Cardiac muscle cell (in vitro differentiated cells and primary cell): ENCODE measurements around the gene FBH1. TPM values are rescaled to one million over a fixed set of nuclear protein-coding genes. Genes with fewer than 3 reads are reported as not detected.

Experiments
- DNase-seq, 2 donors: peaks; one replicate each; pipeline versions ENCODE4 v3.0.0 to v3.0.0-alpha.2; 2010 to 2017; ENCODE audit warnings: low read depth in 1 of 2, low spot score in 1 of 2
- H3K27ac ChIP-seq: fragments of 200-600 bp; sonication (generic); 2 replicates; pipeline ENCODE4 v1.5.1; 2016
- H3K27me3 ChIP-seq: fragments of 200-600 bp; sonication (generic); 2 replicates; pipeline ENCODE4 v1.6.0; 2016; ENCODE audit warnings: control low read depth
- H3K36me3 ChIP-seq: fragments of 200-600 bp; sonication (generic); 2 replicates; pipeline ENCODE4 v1.5.1; 2016; ENCODE audit warnings: control low read depth
- H3K4me1 ChIP-seq: fragments of 200-600 bp; sonication (generic); 2 replicates; pipeline ENCODE4 v1.8.1; 2017; ENCODE audit warnings: low read depth, mild to moderate bottlenecking, mixed run types
- H3K4me3 ChIP-seq: fragments of 200-600 bp; sonication (generic); 2 replicates; pipeline ENCODE4 v1.5.1; 2016; ENCODE audit warnings: mild to moderate bottlenecking
- H3K9me3 ChIP-seq: fragments of 200-600 bp; sonication (generic); 2 replicates; pipeline ENCODE4 v1.5.1; 2017; ENCODE audit warnings: low read depth, mild to moderate bottlenecking, control low read depth
- polyA plus RNA-seq: library from polyadenylated mRNA; unstranded; fragments of >200 nt; fragmentation: Nextera tagmentation; extraction: Ambion mirVana; gene quantifications from 2 replicates; pipeline ENCODE4 v1.2.1, GENCODE V29; 2016
- total RNA-seq: library from RNA; depleted of rRNA; stranded (reverse); fragments of >200 nt; gene quantifications from 2 replicates; pipeline ENCODE4 v1.2.3, GENCODE V29; 2016
- TF ChIP-seq, protein P1 (sequence below): IDR thresholded peaks from 2 replicates; pipeline ENCODE4 v1.5.1; 2012; ENCODE audit warnings: low read depth, mild to moderate bottlenecking, low read length

The FBH1 gene
- total and polyA plus RNA-seq, 2 experiments from 2014 or later, result 185 to 196 TPM

DNA sequence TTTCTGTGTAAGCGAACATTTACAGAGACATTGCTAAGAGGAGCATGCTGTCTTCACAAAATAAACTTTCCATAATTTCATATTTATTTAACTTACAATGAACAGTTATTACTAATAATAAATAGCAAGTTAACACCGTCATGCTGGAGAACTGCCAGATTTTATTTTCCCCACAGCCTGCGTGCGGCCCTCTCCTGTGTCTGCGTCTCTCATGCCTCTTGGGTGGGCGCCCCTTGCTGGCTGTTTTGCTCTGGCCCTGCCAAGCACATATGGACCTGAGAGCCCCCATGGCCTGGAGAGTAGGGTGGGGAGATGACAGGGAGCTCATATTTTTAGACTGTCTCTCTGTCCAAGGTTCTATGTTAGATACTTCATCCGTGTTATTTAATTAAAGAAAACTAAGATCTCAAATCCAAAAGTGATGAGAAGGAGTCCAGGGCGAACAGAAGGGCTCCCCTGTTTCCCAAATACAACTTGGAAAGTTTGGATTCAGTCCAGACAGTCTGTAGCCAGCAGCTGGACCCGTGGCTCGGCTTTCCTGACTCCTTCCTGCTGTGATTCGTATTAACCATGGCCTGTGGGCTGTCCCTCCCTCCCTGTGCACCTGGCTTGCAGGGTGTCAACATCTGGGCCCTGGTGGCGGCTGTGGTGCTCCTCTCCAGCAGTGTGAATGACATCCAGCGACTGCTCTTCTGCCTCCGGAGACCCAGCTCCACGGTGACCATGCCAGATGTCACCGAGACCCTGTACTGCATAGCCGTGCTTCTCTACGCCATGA lies 20.5 kb downstream of the FBH1 start:
- Histone ChIP-seq H3K4me3 (no peak overlapping the region), H3K27ac (peak overlapping the region; percentile 43), H3K4me1 (peaks cover 15% of the 10 kb centered on the region), H3K27me3 (no peaks in the 10 kb centered on the region), H3K9me3 (no peaks in the 10 kb centered on the region), H3K36me3 (peaks cover 70% of the 10 kb centered on the region)
- TF ChIP-seq, protein P1, sequence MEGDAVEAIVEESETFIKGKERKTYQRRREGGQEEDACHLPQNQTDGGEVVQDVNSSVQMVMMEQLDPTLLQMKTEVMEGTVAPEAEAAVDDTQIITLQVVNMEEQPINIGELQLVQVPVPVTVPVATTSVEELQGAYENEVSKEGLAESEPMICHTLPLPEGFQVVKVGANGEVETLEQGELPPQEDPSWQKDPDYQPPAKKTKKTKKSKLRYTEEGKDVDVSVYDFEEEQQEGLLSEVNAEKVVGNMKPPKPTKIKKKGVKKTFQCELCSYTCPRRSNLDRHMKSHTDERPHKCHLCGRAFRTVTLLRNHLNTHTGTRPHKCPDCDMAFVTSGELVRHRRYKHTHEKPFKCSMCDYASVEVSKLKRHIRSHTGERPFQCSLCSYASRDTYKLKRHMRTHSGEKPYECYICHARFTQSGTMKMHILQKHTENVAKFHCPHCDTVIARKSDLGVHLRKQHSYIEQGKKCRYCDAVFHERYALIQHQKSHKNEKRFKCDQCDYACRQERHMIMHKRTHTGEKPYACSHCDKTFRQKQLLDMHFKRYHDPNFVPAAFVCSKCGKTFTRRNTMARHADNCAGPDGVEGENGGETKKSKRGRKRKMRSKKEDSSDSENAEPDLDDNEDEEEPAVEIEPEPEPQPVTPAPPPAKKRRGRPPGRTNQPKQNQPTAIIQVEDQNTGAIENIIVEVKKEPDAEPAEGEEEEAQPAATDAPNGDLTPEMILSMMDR, result no peak
- no peak for DNase-seq

DNA sequence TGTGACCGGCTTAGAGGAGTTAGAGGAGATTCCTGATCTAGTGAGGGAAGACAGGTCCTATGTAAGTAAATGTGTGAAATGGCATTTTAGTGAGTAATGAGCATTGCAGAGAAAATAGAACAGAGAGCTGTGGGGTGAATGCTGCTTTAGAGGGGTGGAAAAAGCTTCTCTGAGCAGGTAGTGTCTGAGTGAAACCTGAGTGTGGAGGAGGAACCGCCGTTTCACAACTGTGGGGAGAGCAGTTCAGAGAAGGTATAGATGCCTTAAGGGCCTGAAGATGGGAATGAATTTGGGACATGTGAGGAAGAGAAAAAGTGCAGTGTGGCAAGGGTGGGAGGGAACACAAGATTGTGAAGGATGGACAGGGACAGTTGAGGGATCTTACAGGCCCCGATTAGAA lies 21.6 kb downstream of the FBH1 start:
- Histone ChIP-seq H3K27ac (peak overlapping the region; percentile 34), H3K27me3 (no peaks in the 10 kb centered on the region), H3K4me3 (no peak overlapping the region), H3K4me1 (peaks cover 15% of the 10 kb centered on the region), H3K9me3 (no peaks in the 10 kb centered on the region), H3K36me3 (peaks cover 69% of the 10 kb centered on the region)
- TF ChIP-seq, protein P1, result no peak
- DNase-seq, result no peak

DNA sequence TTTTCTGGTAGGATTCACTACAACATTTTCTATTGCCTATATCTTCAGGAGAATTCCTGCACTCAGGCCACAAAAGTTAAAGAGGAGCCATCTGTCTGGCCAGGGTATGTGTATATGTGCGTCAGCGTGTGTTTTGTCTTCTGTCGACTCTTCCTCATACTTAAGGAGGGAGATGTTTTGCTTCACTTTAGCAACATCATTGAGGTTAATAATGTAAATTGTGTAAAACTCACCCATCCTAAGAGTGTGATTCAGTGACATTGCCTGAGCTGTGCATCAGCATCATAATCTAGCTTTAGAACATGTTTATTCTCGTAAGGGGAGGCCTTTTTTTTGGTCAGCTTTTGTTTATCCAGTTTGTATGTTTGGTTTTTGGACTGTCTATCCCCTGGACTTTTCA lies 23.7 kb downstream of the FBH1 start:
- Histone ChIP-seq H3K27ac (peak overlapping the region; percentile 48), H3K36me3 (peaks cover 88% of the 10 kb centered on the region), H3K4me3 (no peak overlapping the region), H3K9me3 (no peaks in the 10 kb centered on the region), H3K27me3 (no peaks in the 10 kb centered on the region), H3K4me1 (peaks cover 5% of the 10 kb centered on the region)
- DNase-seq, result no peak
- TF ChIP-seq, protein P1, result no peak

DNA sequence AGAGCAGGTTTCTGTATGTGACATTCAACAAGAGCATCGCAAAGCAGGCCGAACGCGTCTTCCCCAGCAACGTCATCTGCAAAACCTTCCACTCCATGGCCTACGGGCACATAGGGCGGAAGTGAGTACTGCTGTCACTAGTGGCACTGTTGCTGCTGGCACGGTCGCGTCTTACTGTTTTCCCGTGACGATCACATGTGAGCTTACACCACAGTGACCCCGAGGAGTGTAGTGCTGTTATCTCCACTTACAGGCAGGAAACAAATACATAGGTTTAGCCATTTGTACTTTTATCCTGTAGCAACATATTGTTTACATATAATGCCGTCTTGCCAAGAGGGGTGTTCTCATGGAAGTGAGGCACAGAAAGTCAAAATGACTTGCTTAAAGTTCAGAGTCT lies 25.4 kb downstream of the FBH1 start:
- DNase-seq, result no peak
- H3K9me3 ChIP-seq, result no peaks in the 10 kb centered on the region
- TF ChIP-seq, protein P1, result no peak
- H3K27me3 ChIP-seq, result no peaks in the 10 kb centered on the region
- peaks cover 88% of the 10 kb centered on the region for H3K36me3 ChIP-seq
- H3K4me1 ChIP-seq, result peaks cover 5% of the 10 kb centered on the region
- H3K27ac ChIP-seq, result no peak overlapping the region
- no peak overlapping the region for H3K4me3 ChIP-seq

DNA sequence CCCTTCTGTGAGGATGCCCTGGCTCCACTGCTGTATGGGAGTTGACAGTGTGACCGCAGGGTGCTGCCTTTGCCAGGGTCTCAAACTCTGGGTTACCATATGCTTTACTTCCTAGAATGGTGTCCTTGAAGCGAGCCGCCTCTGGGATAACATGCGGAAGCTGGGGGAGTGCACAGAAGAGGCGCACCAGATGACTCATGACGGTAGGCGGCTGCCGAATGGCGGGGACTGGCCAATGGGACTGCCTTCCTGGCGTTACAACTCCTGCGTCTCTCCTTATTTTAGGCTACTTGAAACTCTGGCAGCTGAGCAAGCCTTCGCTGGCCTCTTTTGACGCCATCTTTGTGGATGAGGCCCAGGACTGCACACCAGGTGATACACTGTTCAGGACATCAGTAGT lies 27.3 kb downstream of the FBH1 start:
- H3K4me1 ChIP-seq, result peaks cover 5% of the 10 kb centered on the region
- no peaks in the 10 kb centered on the region for H3K27me3 ChIP-seq
- no peak for DNase-seq
- no peaks in the 10 kb centered on the region for H3K9me3 ChIP-seq
- H3K36me3 ChIP-seq, result peaks cover 91% of the 10 kb centered on the region
- TF ChIP-seq, protein P1, result no peak
- H3K4me3 ChIP-seq, result no peak overlapping the region
- no peak overlapping the region for H3K27ac ChIP-seq
